Epithelial cell of esophagus (primary cell): Measurements from ENCODE around the gene INSM1.

Source experiments
- DNase-seq: peaks from one replicate; pipeline ENCODE4 v3.0.0; 2010; ENCODE audit warnings: low read depth
- H3K4me3 ChIP-seq: 2 replicates; pipeline ENCODE4 v1.5.1; 2011; ENCODE audit warnings: mild to moderate bottlenecking, low read length, control low read depth
- TF ChIP-seq, protein P1 (sequence below): IDR thresholded peaks from 2 replicates; pipeline ENCODE4 v1.5.1; 2011; ENCODE audit warnings: low read depth, mild to moderate bottlenecking, low read length, control low read depth, inconsistent platforms; ENCODE audit not compliant: insufficient read depth; ENCODE audit errors: missing control alignments

Gene INSM1

DNA sequence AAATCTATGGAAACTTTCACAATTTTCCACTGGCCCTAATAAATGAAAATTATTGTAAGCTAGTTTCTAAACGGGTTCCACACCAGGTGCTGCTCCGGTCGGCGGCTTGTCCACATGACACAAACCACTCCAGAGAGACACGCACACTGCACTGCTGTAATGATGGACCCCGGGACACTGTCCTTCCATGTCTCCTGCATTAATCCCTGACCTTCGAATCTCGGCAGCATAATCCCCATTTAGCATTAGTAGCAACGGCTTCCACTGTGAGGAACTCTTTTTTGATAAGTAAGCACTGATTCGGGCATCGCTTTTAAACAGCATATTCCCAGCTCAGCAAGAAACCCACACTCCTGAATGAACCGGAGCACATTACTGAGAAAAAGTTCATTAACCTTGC lies 43.5 kb downstream of the INSM1 start:
- no peak for DNase-seq
- H3K4me3 ChIP-seq: no peak overlapping the region
- TF ChIP-seq, protein P1, sequence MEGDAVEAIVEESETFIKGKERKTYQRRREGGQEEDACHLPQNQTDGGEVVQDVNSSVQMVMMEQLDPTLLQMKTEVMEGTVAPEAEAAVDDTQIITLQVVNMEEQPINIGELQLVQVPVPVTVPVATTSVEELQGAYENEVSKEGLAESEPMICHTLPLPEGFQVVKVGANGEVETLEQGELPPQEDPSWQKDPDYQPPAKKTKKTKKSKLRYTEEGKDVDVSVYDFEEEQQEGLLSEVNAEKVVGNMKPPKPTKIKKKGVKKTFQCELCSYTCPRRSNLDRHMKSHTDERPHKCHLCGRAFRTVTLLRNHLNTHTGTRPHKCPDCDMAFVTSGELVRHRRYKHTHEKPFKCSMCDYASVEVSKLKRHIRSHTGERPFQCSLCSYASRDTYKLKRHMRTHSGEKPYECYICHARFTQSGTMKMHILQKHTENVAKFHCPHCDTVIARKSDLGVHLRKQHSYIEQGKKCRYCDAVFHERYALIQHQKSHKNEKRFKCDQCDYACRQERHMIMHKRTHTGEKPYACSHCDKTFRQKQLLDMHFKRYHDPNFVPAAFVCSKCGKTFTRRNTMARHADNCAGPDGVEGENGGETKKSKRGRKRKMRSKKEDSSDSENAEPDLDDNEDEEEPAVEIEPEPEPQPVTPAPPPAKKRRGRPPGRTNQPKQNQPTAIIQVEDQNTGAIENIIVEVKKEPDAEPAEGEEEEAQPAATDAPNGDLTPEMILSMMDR: no peak

DNA sequence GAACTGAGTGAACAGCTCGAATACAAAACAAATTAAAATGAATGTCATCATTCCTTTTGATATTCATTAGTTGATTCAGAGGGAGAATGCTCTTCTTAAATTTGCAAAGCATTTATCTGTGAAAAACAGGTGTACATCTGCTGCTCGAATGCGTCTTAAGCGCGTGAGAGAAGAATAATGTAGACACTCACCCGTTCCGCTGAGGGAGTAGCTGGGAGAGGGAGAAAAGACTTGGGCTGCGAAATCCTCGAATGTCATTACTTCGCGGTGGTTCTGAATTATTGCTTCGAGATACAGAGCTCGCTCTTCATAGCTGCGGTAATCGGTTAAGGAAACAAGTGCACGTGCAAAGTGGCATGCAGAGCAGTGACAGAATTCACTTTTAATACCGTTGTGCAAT lies 43.9 kb downstream of the INSM1 start:
- no peak overlapping the region for H3K4me3 ChIP-seq
- no peak for DNase-seq

DNA sequence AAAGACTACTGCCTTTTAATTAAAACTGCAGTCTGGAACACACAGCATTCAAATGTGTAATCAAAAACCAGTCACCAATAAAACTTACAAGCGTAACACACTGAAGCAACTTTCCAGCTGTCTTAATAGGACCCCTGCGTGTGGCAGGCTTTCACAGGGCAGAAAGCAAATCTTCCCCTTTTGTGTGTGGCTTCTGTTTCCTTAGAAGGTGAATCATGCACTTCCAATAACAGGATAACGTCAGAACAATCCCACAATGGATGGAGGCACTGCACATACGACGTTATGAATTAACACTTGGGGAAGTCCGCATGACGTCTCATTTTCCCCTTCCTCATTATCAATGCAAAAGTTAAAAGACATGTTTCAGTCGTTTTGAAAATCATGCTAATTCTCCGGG lies 44.8 kb downstream of the INSM1 start:
- TF ChIP-seq, protein P1: no peak
- no peak overlapping the region for H3K4me3 ChIP-seq
- DNase-seq: no peak

More for the DNA sequence above, 43.9 kb downstream of the INSM1 start:
- TF ChIP-seq, protein P1: no peak

DNA sequence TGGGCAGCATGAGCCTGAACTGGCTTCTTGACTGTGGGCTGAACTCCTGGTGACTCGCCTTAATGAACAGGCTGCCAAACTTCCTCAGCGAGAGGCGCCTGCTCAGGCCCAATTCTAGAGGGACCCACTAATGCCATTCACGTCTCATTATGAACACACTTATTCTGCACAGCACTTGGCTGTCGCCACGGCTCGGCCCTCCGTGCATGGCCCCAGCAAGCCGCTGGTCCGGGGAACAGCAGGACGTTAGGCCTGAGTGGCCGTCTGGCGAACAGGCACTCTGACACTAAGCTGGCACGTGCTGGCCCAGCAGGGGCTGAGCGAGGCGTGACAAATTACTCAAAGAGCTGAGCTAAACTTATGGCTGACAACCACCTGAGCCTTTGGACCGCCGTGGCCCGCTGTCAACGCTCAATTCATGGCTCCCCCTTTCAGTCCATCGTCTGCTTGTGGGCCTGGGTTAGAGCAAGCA lies 45.9 kb downstream of the INSM1 start:
- DNase-seq: no peak
- no peak overlapping the region for H3K4me3 ChIP-seq
- TF ChIP-seq, protein P1: no peak

DNA sequence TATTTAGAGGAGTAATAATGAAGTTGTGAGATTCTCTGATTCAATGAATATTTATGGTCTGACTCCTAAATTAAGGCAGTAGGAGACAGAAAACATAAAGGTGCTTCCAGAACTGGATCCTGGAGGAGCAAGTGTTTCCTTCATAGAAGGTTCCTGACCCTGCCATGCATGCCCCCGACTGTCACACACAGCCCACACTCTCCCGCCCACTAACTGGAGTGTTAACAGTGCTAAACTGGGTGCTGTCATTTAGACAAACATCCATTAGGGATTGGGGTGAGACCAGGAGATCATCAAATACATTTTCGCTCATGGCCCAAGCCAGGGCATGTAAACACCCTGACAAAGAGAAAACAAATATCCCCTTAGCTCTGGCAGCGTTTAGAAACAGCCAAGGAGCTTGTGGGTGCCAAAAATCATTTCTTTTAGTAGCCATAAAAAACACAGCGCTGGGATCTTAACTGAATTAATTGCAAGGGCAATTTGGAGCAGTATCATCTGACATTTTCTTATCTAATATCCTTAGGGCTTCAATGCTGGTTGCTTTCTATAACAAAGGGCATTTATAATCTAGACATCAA lies 46.8 kb downstream of the INSM1 start:
- DNase-seq: no peak
- no peak overlapping the region for H3K4me3 ChIP-seq
- TF ChIP-seq, protein P1: no peak

DNA sequence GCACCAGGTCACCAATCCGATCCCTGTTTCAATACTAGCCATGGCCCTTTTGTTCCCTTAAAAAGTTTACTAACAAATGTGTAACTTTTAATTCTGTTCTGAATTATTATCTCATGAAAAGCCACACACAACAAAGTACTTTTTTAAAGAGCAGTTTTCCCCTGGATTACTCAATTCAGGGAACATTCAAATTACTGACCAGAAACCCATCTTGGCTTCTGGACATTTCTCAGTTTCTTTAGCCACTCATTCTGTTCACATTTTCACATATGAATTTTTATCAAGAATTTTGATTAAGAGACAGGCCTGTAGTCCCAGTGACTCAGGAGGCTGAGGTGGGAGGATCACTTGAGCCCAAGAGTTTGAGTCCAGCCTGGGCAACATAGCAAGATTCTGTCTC lies 47.4 kb downstream of the INSM1 start:
- H3K4me3 ChIP-seq: no peak overlapping the region
- DNase-seq: no peak
- TF ChIP-seq, protein P1: no peak

DNA sequence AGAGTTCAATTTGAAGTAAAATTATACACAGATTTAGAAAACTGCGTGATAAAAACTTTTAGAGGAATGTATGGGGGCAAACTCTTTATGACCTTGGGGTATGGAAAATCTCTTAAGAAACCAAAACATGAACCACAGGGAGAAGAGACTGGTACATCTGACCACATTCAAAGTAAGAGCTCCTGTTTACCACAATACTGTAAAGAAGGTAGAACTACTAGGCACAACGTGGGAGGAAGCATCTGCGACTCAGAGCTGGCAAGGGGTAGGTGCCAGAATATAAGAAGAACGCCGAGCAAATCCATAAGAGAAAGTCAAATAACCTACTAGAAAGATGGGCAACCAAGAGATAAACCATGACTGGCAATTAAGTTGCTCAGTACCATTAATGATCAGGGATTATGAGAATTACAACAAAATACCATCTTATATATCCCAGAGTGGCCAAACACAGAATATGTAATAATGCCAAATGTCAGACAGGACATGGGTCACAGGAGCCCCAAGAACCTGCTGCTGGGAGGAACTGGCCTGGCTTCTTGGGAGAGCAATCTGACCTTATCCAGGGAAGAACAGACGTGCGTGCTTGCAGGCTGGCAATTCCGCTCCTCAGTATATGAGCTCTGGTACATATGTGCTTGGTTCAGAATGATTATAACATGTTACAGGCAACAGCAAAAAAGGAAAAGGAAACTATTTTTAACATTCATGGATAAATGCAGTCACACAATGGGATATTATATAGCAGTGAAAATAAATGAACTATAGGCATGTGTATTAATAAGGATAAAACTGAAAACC lies 50.2 kb downstream of the INSM1 start:
- H3K4me3 ChIP-seq: no peak overlapping the region
- no peak for DNase-seq
- TF ChIP-seq, protein P1: no peak
